ENCODE measurements around the gene ZNF385A. TPM values are rescaled to one million over a fixed set of nuclear protein-coding genes. Genes with fewer than 3 reads are reported as not detected.
A peak's percentile ranks its signal among the peaks of the same experiment; 100 is the strongest.

The ZNF385A gene
- total and polyA plus RNA-seq, 2 of the 8 experiments (the other 6 are each of a cell fraction or from before 2014, with no cell fraction given), result 5.2 to 14.3 TPM

GRCh38 chr12:54360717-54361456 is 23.6 kb downstream of the ZNF385A start:
- POLR2A ChIA-PET (ENCODE audit: partially characterized antibody), result interaction anchor here (0.6 to 9.2 kb wide), 12 partner anchors 10 to 143 kb away, joined by 3 to 133 read pairs (median 5); partner anchors contain the start of genes CBX5, COPZ1 and HNRNPA1
- H3K9ac ChIP-seq (replicated peaks in 1 of 4; ENCODE audit: extremely low read depth in 1 of 4, low read depth in 3 of 4, low read length in 3 of 4), result no peak overlapping the region
- TF ChIP-seq JUND (IDR thresholded peaks at IDR 0.05; ENCODE audit: low read length), result peak; percentile 53; the same call in 1 of the 2 replicates
- peak in 1 of 2 experiments; percentile 78; a peak in 2 of 4 replicates for TF ChIP-seq SIN3A (conservative IDR thresholded peaks at IDR 0.05 in 1 of 2, IDR thresholded peaks at IDR 0.05 in 1 of 2; ENCODE audit: low read depth in 1 of 2, low read length in 2 of 2)
- TF ChIP-seq EZH2 (IDR thresholded peaks at IDR 0.05; ENCODE audit: low read depth, low read length, severe bottlenecking), result no peak
- 0 out of 2 replicates have a peak, but pooled peaks have one; percentile 15 for TF ChIP-seq TEAD4 (IDR thresholded peaks at IDR 0.05; ENCODE audit: low read depth, low read length)
- peak; percentile 36; the same call in 1 of the 2 replicates for TF ChIP-seq E2F6 (IDR thresholded peaks at IDR 0.05)
- peak; percentile 49 for TF ChIP-seq ASH2L (IDR thresholded peaks at IDR 0.05; ENCODE audit: low read length)
- peak; percentile 96 to 99 (median 98) for TF ChIP-seq CTCF (IDR thresholded peaks at IDR 0.05; ENCODE audit: control extremely low read depth in 1 of 3, insufficient read depth in 1 of 3, low read depth in 1 of 3, low read length in 3 of 3)
- no peak for TF ChIP-seq YY1 (IDR thresholded peaks at IDR 0.05; ENCODE audit: low read depth, low read length)

More at GRCh38 chr12:54360717-54361456, 23.6 kb downstream of the ZNF385A start:
- H3K79me1 ChIP-seq (ENCODE audit: low read depth, low read length), result no peaks in the 10 kb centered on the region
- H3K18ac ChIP-seq (ENCODE audit: extremely low read depth, low read length), result no peak overlapping the region
- no peak overlapping the region for H4K91ac ChIP-seq (replicated peaks; ENCODE audit: insufficient read length, low read length)
- no peaks in the 10 kb centered on the region for H4K20me1 ChIP-seq (replicated peaks in 1 of 2; ENCODE audit: control insufficient read depth in 1 of 2, insufficient read depth in 2 of 2, low read length in 2 of 2)
- no peak overlapping the region for H3K27ac ChIP-seq (ENCODE audit: low read depth, low read length)
- no peak overlapping the region for H3K23ac ChIP-seq (ENCODE audit: insufficient read length)
- no peaks in the 10 kb centered on the region for H3K36me3 ChIP-seq (ENCODE audit: control insufficient read depth in 2 of 4, insufficient read depth in 4 of 4, low read length in 3 of 4)
- no peak overlapping the region for H2AFZ ChIP-seq (ENCODE audit: low read length)
- no peak overlapping the region for H4K8ac ChIP-seq (ENCODE audit: extremely low read depth, insufficient read depth, low read length)
- peak overlapping the region; percentile 36; the same call in 1 of the 2 replicates for H2BK15ac ChIP-seq (ENCODE audit: low read length)
- no peak overlapping the region for H2BK5ac ChIP-seq (ENCODE audit: low read depth, low read length)
- CTCF ChIA-PET (ENCODE audit: partially characterized antibody), result interaction anchor here (0.7 to 9.2 kb wide), 28 partner anchors 10 to 225 kb away, joined by 3 to 348 read pairs (median 7); partner anchors contain the start of genes COPZ1, NFE2 and ZNF385A
- H2AK5ac ChIP-seq (ENCODE audit: low read depth, low read length), result no peak overlapping the region
- no peak overlapping the region for H3K56ac ChIP-seq (replicated peaks; ENCODE audit: insufficient read length, low read depth, low read length)
- 58% methylated on average over 16 of the region's 16 CpGs; no CpG with 5 or more reads in 1 of the 2 experiments for WGBS, 2 experiments (ENCODE audit: extremely low coverage in 1 of 2, insufficient coverage in 1 of 2, insufficient read length in 1 of 2, insufficient replicate concordance in 2 of 2, low coverage in 1 of 2, low lambda C conversion rate in 2 of 2, missing lambda C conversion rate in 1 of 2)
- no peaks in the 10 kb centered on the region for H3K9me3 ChIP-seq (ENCODE audit: insufficient read depth in 2 of 2, low read depth in 1 of 2, low read length in 1 of 2)
- DNase-seq (ENCODE audit: low read depth in 1 of 2, low spot score in 2 of 2) (peak; percentile 66 to 93), FAIRE-seq (peak; percentile 69)
- H4K5ac ChIP-seq (ENCODE audit: insufficient read length, low read depth, low read length), result no peak overlapping the region
- no peak overlapping the region for H3K14ac ChIP-seq (ENCODE audit: insufficient read length)
- 0 out of 2 replicates have a peak overlapping the region, but pooled peaks have one; percentile 0 for H2BK20ac ChIP-seq (ENCODE audit: low read length)
- peaks cover 8 to 25% (median 14%) of the 10 kb centered on the region in 4 experiments for H3K4me1 ChIP-seq (replicated peaks in 1 of 4; ENCODE audit: control insufficient read depth in 3 of 4, insufficient read depth in 4 of 4, low read length in 3 of 4)
- no peak overlapping the region for H3K4me2 ChIP-seq (ENCODE audit: insufficient read depth in 1 of 2, low read depth in 2 of 2, low read length in 2 of 2)
- peaks cover 13% of the 10 kb centered on the region for H3K23me2 ChIP-seq (ENCODE audit: low read depth, low read length)
- H2BK12ac ChIP-seq (ENCODE audit: low read depth, low read length), result no peak overlapping the region
- H3K27me3 ChIP-seq (replicated peaks in 1 of 4; ENCODE audit: control insufficient read depth in 3 of 4, extremely low read depth in 1 of 4, insufficient read depth in 3 of 4, low read length in 3 of 4), result no peaks in the 10 kb centered on the region; a peak in 1 of 7 replicates
- H3K79me2 ChIP-seq (ENCODE audit: control insufficient read depth in 1 of 2, insufficient read depth in 2 of 2, low read length in 2 of 2), result no peaks in the 10 kb centered on the region
- H2BK120ac ChIP-seq (replicated peaks; ENCODE audit: low read depth, low read length), result no peak overlapping the region
- no peak overlapping the region for H3K4me3 ChIP-seq (ENCODE audit: extremely low read depth in 1 of 4, insufficient read depth in 2 of 4, low read depth in 3 of 4, low read length in 4 of 4)
- no peak overlapping the region for H3K4ac ChIP-seq (replicated peaks; ENCODE audit: insufficient read length, low read depth, low read length)
